Central memory CD8-positive, alpha-beta T cell (primary cell): Measurements from ENCODE around the gene PKP4.
A peak's percentile ranks its signal among the peaks of the same experiment; 100 is the strongest.
"Not testable (repeated sequence)": the region's sequence is repeated elsewhere in the genome, so short reads cannot be mapped to it uniquely, and the experiment has no call there.

Experiments used
- ATAC-seq: fragments of 150-1000 bp; cut with Tn5 transposase; replicated peaks from 2 replicates; pipeline ENCODE4 v1.10.0; 2022; ENCODE audit warnings: mild to moderate bottlenecking, moderate FRiP score, moderate number of reproducible peaks; ENCODE audit not compliant: poor library complexity, severe bottlenecking; ENCODE audit errors: extremely low read depth
- DNase-seq, 2 donors: peaks; one replicate each; pipeline ENCODE4 v3.0.0; 2021; ENCODE audit warnings: low spot score in 2 of 2
- H3K27ac Mint-ChIP-seq: one replicate; pipeline ENCODE4 v1.8.0; 2022; ENCODE audit warnings: low read depth, mild to moderate bottlenecking, moderate library complexity, mixed read lengths
- H3K27me3 Mint-ChIP-seq: one replicate; pipeline ENCODE4 v1.8.0; 2022; ENCODE audit warnings: mixed read lengths
- H3K36me3 Mint-ChIP-seq: one replicate; pipeline ENCODE4 v1.8.0; 2022; ENCODE audit warnings: mild to moderate bottlenecking, moderate library complexity, mixed read lengths; ENCODE audit not compliant: insufficient read depth
- H3K4me1 Mint-ChIP-seq: one replicate; pipeline ENCODE4 v1.8.0; 2022; ENCODE audit warnings: mixed read lengths
- H3K4me3 Mint-ChIP-seq: one replicate; pipeline ENCODE4 v1.8.0; 2022; ENCODE audit warnings: mild to moderate bottlenecking, moderate library complexity, mixed read lengths
- H3K9me3 Mint-ChIP-seq: one replicate; pipeline ENCODE4 v1.8.0; 2022; ENCODE audit warnings: mixed read lengths

PKP4 gene

GRCh38 chr2:158457826-158458616, 1.3 kb downstream of the PKP4 start:
- ATAC-seq (peak; percentile 25), DNase-seq (peak in 1 of 2 donors; percentile 37)
- Mint-ChIP-seq H3K4me3 (peak overlapping the region; percentile 94), H3K9me3 (no peaks in the 10 kb centered on the region), H3K27me3 (peaks cover 9% of the 10 kb centered on the region), H3K36me3 (peaks cover 6% of the 10 kb centered on the region), H3K4me1 (peaks cover 20% of the 10 kb centered on the region), H3K27ac (peak overlapping the region; percentile 75)

- peaks cover 6% of the 10 kb centered on the region for H3K36me3 Mint-ChIP-seq
- no peak for DNase-seq
- peaks cover 20% of the 10 kb centered on the region for H3K4me1 Mint-ChIP-seq
- H3K27me3 Mint-ChIP-seq = peaks cover 3% of the 10 kb centered on the region
- H3K27ac Mint-ChIP-seq = peak overlapping the region; percentile 75
- no peak for ATAC-seq
- H3K9me3 Mint-ChIP-seq = no peaks in the 10 kb centered on the region
- peak overlapping the region; percentile 94 for H3K4me3 Mint-ChIP-seq
Observed at GRCh38 chr2:158458617-158458920, 1.8 kb downstream of the PKP4 start.

DNA sequence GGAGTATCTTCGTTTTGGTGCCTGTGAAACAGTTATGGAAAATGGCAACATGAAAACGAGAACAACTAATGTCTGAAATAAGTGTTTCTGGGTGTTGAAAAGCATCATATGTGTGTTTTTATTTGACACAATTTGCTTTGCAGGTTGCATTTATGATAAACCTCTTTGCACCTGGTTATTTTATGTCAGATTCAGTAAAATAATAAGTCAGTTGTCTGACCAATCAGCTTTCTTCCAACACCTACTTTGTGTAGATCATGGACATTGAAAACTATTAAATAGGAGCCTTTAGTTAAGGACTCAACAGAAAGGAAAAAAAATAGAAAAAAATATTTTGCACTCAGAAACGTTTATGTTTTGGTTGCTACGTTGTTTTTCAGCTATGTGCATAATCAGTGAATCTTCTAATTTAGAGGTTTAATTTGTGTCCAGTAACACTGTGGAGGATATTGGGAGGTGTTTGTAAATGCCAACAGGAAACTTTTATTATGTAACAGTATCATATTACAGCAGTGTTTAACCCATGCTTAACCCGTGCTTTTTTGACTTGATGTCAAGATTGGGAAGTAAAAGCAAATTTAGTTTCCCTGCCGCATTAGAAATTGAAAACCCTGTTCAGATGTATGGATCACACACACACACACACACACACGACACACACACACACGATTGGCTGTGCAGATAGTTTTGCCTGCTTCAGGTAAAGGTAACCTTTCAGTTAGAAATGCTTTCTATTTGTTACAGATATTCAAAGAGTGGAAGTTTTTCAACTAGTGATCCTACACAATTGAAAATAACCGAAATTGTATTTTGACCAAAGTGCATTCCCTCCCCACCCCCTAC, 2.6 kb downstream of the PKP4 start:
- Mint-ChIP-seq H3K4me1 (peaks cover 20% of the 10 kb centered on the region), H3K27ac (no peak overlapping the region), H3K9me3 (no peaks in the 10 kb centered on the region), H3K36me3 (peaks cover 6% of the 10 kb centered on the region), H3K4me3 (no peak overlapping the region), H3K27me3 (no peaks in the 10 kb centered on the region)
- DNase-seq (no peak), ATAC-seq (no peak)

DNA sequence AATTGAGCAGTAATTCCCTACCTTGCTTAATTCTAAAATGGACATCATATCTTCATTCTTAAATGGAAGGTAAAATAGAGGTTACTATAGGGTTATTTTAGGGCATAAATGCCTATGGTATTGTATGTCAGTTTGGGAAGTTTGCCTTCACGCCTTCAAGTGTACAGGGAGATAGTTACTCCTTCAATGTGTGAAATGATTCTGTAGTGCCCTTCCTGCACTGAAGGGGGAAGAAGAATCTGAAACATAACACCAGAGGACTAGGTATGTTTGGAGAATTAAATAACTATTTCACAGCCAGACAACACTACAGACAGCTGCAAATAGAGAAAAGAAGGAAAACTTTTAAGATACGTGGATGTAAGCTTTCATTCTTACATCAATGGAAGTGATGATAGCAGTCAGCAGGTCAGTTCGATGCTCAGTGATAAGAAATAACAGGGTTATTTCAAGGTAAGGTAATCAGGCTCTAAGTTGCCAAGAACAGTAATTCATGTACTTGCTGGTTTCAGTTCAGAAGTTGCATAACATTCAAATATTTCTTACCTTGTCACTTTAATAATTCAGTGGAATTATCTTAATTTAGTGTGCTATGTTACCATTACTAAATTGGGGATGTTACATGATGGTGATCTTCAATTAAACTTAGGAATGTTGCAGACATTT, 4.0 kb downstream of the PKP4 start:
- no peak for ATAC-seq
- Mint-ChIP-seq H3K27me3 (no peaks in the 10 kb centered on the region), H3K4me1 (peaks cover 19% of the 10 kb centered on the region), H3K36me3 (peaks cover 6% of the 10 kb centered on the region), H3K27ac (no peak overlapping the region), H3K9me3 (no peaks in the 10 kb centered on the region), H3K4me3 (no peak overlapping the region)
- DNase-seq = no peak

- Mint-ChIP-seq H3K9me3 (no peaks in the 10 kb centered on the region), H3K4me3 (no peak overlapping the region), H3K4me1 (peaks cover 6% of the 10 kb centered on the region), H3K36me3 (no peaks in the 10 kb centered on the region), H3K27ac (no peak overlapping the region), H3K27me3 (no peaks in the 10 kb centered on the region)
- DNase-seq = no peak
- no peak for ATAC-seq
Observed at GRCh38 chr2:158463496-158464095, 6.8 kb downstream of the PKP4 start.

GRCh38 chr2:158464426-158465281, 7.9 kb downstream of the PKP4 start:
- peak; percentile 58 for ATAC-seq
- Mint-ChIP-seq H3K27me3 (no peaks in the 10 kb centered on the region), H3K27ac (no peak overlapping the region), H3K4me1 (peaks cover 5% of the 10 kb centered on the region), H3K4me3 (no peak overlapping the region), H3K36me3 (no peaks in the 10 kb centered on the region), H3K9me3 (no peaks in the 10 kb centered on the region)
- no peak for DNase-seq

GRCh38 chr2:158467248-158467647, 10.5 kb downstream of the PKP4 start:
- H3K36me3 Mint-ChIP-seq = peaks cover 2% of the 10 kb centered on the region
- no peaks in the 10 kb centered on the region for H3K9me3 Mint-ChIP-seq
- H3K4me3 Mint-ChIP-seq = no peak overlapping the region
- ATAC-seq = no peak
- no peaks in the 10 kb centered on the region for H3K27me3 Mint-ChIP-seq
- H3K4me1 Mint-ChIP-seq = no peaks in the 10 kb centered on the region
- H3K27ac Mint-ChIP-seq = no peak overlapping the region
- no peak for DNase-seq

DNA sequence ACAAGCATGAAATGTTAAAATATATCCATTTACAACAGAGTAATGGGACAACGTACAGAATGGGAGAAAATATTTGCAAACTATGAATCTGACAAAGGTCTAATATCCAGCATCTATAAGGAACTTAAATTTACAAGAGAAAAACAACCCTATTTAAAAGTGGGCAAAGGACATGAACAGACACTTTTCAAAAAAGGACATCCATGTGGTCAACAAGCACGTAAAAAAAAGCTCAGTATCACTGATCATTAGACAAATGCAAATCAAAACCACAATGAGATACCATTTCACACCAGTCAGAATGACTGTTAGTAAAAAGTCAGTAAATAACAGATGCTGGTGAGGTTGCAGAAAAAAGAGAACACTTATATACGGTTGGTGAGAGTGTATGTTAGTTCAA, 16.1 kb downstream of the PKP4 start:
- DNase-seq, ATAC-seq, H3K27me3 Mint-ChIP-seq, H3K36me3 Mint-ChIP-seq, H3K4me1 Mint-ChIP-seq, H3K27ac Mint-ChIP-seq, H3K9me3 Mint-ChIP-seq, H3K4me3 Mint-ChIP-seq: not testable (repeated sequence)

GRCh38 chr2:158473300-158473699, 16.5 kb downstream of the PKP4 start:
- H3K27me3 Mint-ChIP-seq, H3K4me3 Mint-ChIP-seq, H3K27ac Mint-ChIP-seq, ATAC-seq, H3K9me3 Mint-ChIP-seq, DNase-seq, H3K36me3 Mint-ChIP-seq: not testable (repeated sequence)
- peaks cover 10% of the 10 kb centered on the region for H3K4me1 Mint-ChIP-seq

DNA sequence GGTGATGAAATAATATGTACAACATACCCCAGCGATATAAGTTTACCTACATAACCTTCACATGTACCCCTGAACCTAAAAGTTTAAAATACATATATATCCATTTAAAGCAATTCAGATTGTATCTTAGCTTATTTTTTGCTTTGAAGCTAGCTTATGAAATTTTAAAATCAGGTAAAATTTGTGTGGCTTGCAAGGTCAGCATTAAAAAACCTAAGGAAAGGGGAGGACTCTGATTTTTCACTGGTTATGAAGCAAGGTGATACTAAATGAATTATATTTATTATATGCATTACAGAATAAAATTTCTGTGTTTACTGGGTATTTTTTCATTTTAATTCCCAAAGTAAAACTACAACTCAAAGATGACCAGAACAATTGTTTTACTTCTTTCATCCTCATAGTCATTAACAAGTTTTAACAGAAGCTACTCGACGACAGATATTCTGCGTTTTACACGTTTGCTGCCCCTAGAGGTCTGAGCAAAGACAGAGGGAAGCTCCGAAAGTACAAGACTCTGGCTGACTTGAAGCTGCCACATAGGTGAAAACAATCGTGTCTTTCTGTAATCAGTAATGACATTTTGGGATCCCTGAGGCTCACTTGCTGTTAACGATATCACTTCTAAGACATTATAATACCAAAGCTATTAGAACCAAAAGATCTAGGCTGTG, 17.1 kb downstream of the PKP4 start:
- H3K36me3 Mint-ChIP-seq = peaks cover 5% of the 10 kb centered on the region
- peaks cover 10% of the 10 kb centered on the region for H3K4me1 Mint-ChIP-seq
- H3K9me3 Mint-ChIP-seq = no peaks in the 10 kb centered on the region
- DNase-seq = no peak
- no peak overlapping the region for H3K4me3 Mint-ChIP-seq
- H3K27me3 Mint-ChIP-seq = no peaks in the 10 kb centered on the region
- no peak overlapping the region for H3K27ac Mint-ChIP-seq
- no peak for ATAC-seq

- not testable (repeated sequence) for H3K27ac Mint-ChIP-seq, H3K27me3 Mint-ChIP-seq, H3K4me3 Mint-ChIP-seq, DNase-seq, H3K9me3 Mint-ChIP-seq, ATAC-seq, H3K36me3 Mint-ChIP-seq
- H3K4me1 Mint-ChIP-seq = peaks cover 10% of the 10 kb centered on the region
Observed at GRCh38 chr2:158474526-158475011, 17.8 kb downstream of the PKP4 start.
